Smooth muscle cell (in vitro differentiated cells): Measurements from ENCODE around the gene ALKBH6. TPM values are rescaled to one million over a fixed set of nuclear protein-coding genes. Genes with fewer than 3 reads are reported as not detected.

Experiments
- DNase-seq: peaks from one replicate; lab custom pipeline; 2025; ENCODE audit not compliant: unreplicated experiment; lab: John Stamatoyannopoulos, UW
- H2AFZ ChIP-seq: fragments of 200-600 bp; sonication (generic); 2 replicates; pipeline ENCODE4 v1.6.0; 2016; ENCODE audit warnings: antibody characterized with exemption, low read depth, mild to moderate bottlenecking
- H3F3A ChIP-seq: fragments of 200-600 bp; sonication (generic); 2 replicates; pipeline ENCODE4 v1.6.0; 2017; ENCODE audit warnings: antibody characterized with exemption, low read depth
- H3K27ac ChIP-seq: fragments of 200-600 bp; sonication (generic); 2 replicates; pipeline ENCODE4 v1.5.1; 2016; ENCODE audit warnings: low read depth, mild to moderate bottlenecking
- H3K27me3 ChIP-seq: fragments of 200-600 bp; sonication (generic); 2 replicates; pipeline ENCODE4 v1.6.1; 2016; ENCODE audit warnings: low read depth, mild to moderate bottlenecking
- H3K36me3 ChIP-seq: fragments of 200-600 bp; sonication (generic); 2 replicates; pipeline ENCODE4 v1.5.1; 2016; ENCODE audit warnings: low read depth
- H3K4me1 ChIP-seq: fragments of 200-600 bp; sonication (generic); 2 replicates; pipeline ENCODE4 v1.5.1; 2016; ENCODE audit warnings: low read depth
- H3K4me2 ChIP-seq: fragments of 200-600 bp; sonication (generic); 2 replicates; pipeline ENCODE4 v1.6.0; 2016; ENCODE audit warnings: mild to moderate bottlenecking
- H3K4me3 ChIP-seq: fragments of 200-600 bp; sonication (generic); 2 replicates; pipeline ENCODE4 v1.5.1; 2016; ENCODE audit warnings: mild to moderate bottlenecking
- H3K79me2 ChIP-seq: fragments of 200-600 bp; sonication (generic); 2 replicates; pipeline ENCODE4 v1.6.0; 2016; ENCODE audit warnings: low read depth, mild to moderate bottlenecking
- H3K9ac ChIP-seq: fragments of 200-600 bp; sonication (generic); 2 replicates; pipeline ENCODE4 v1.6.0; 2016; ENCODE audit warnings: low read depth
- H3K9me3 ChIP-seq: fragments of 200-600 bp; sonication (generic); replicated peaks from 2 replicates; pipeline ENCODE4 v1.5.1; 2016; ENCODE audit warnings: low read depth
- H4K20me1 ChIP-seq: fragments of 200-600 bp; sonication (generic); 2 replicates; pipeline ENCODE4 v1.6.0; 2016; ENCODE audit warnings: low read depth
- WGBS: methylation state at CpG from one replicate; pipeline ENCODE4 v1.1.7; 2016; ENCODE audit warnings: low lambda C conversion rate; 5-methylcytosine and 5-hydroxymethylcytosine counted together
- polyA plus RNA-seq: library from polyadenylated mRNA; unstranded; fragments of >200 nt; fragmentation: Nextera tagmentation; extraction: Ambion mirVana; gene quantifications from 2 replicates; pipeline ENCODE4 v1.2.1, GENCODE V29; 2016
- total RNA-seq: library from RNA; depleted of rRNA; stranded (reverse); fragments of >200 nt; gene quantifications from 2 replicates; pipeline ENCODE4 v1.2.3, GENCODE V29; 2014
- TF ChIP-seq, protein P1 (sequence below): fragments of 200-600 bp; sonication (generic); IDR thresholded peaks from 2 replicates; pipeline ENCODE4 v1.5.1; 2017; ENCODE audit warnings: borderline replicate concordance, mild to moderate bottlenecking, antibody characterized with exemption; ENCODE audit not compliant: insufficient read depth, poor library complexity, severe bottlenecking

Gene ALKBH6
- total and polyA plus RNA-seq, 2 experiments from 2014 or later = 26.2 to 36.1 TPM

DNA sequence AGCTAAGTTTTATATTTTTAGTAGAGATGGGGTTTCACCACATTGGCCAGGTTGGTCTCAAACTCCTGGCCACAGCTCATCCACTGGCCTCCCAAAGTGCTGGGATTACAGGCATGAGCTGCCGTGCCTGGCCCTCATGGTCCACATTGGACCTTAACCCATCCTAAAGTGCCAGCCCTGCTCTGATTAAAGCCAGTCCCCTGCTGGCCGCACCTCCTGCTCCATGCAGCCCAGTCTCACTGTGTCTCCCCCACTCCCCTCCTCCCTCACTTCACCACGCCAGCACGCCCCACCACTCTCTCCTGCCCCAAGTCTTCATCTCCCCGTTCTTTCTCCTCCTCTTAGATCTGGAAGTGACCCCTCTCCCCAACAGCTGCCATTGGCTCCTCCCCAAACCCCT, 35.7 kb downstream of the ALKBH6 start:
- Histone ChIP-seq H3K4me1 (no peaks in the 10 kb centered on the region), H3K36me3 (no peaks in the 10 kb centered on the region), H3K27ac (no peak overlapping the region), H3K4me3 (no peak overlapping the region), H3F3A (no peaks in the 10 kb centered on the region), H3K4me2 (no peak overlapping the region), H4K20me1 (no peaks in the 10 kb centered on the region), H3K9ac (no peak overlapping the region), H3K9me3 (no peaks in the 10 kb centered on the region), H3K79me2 (no peaks in the 10 kb centered on the region), H2AFZ (no peak overlapping the region), H3K27me3 (peaks cover 6% of the 10 kb centered on the region)
- DNase-seq = no peak
- 77% methylated on average over 5 of the region's 5 CpGs for WGBS
- TF ChIP-seq, protein P1, sequence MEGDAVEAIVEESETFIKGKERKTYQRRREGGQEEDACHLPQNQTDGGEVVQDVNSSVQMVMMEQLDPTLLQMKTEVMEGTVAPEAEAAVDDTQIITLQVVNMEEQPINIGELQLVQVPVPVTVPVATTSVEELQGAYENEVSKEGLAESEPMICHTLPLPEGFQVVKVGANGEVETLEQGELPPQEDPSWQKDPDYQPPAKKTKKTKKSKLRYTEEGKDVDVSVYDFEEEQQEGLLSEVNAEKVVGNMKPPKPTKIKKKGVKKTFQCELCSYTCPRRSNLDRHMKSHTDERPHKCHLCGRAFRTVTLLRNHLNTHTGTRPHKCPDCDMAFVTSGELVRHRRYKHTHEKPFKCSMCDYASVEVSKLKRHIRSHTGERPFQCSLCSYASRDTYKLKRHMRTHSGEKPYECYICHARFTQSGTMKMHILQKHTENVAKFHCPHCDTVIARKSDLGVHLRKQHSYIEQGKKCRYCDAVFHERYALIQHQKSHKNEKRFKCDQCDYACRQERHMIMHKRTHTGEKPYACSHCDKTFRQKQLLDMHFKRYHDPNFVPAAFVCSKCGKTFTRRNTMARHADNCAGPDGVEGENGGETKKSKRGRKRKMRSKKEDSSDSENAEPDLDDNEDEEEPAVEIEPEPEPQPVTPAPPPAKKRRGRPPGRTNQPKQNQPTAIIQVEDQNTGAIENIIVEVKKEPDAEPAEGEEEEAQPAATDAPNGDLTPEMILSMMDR = no peak

DNA sequence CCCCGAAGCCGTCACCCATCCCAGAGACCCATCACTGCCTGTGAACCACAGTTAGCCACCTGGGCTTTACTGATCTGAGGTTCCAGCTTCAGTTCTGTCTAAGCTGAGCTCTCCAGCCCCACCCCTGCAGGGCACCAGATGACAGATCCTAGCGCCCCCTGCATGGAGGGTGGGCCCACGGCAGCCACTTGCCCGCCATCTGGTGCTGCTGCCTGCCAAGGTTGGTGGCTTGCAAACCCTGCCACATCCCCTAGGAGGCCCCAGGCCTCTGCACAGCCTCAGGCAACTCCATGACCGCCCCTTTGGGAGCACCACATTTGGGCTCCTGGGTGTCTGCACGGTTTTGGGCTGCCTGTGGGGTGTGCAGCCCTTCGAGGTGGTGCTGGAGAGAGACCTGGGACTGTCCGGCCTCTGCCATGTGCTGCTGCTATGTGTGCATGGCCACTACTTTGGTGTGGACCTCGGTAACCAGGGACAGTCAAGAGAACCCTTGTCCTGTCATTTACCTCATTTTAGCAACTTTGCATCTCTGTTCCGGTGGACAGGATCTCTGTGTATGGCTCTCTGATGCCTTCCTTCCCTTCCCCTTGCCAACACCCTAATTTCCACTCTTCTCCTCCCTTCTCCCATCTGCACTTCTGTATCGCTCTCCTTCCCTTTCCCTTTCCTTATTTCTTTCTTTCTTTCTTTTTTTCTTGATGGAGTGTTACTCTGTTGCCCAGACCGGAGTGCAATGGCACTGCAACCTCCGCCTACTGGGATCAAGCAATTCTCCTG, 36.4 kb downstream of the ALKBH6 start:
- H3K9ac ChIP-seq = no peak overlapping the region
- no peaks in the 10 kb centered on the region for H3F3A ChIP-seq
- H3K36me3 ChIP-seq = no peaks in the 10 kb centered on the region
- no peak overlapping the region for H3K4me2 ChIP-seq
- DNase-seq = no peak
- WGBS = 59% methylated on average over 14 of the region's 14 CpGs
- no peak overlapping the region for H2AFZ ChIP-seq
- H3K79me2 ChIP-seq = no peaks in the 10 kb centered on the region
- H3K4me3 ChIP-seq = no peak overlapping the region
- no peaks in the 10 kb centered on the region for H3K9me3 ChIP-seq
- no peaks in the 10 kb centered on the region for H4K20me1 ChIP-seq
- H3K27me3 ChIP-seq = peaks cover 6% of the 10 kb centered on the region
- H3K27ac ChIP-seq = no peak overlapping the region
- TF ChIP-seq, protein P1 = no peak
- H3K4me1 ChIP-seq = no peaks in the 10 kb centered on the region

DNA sequence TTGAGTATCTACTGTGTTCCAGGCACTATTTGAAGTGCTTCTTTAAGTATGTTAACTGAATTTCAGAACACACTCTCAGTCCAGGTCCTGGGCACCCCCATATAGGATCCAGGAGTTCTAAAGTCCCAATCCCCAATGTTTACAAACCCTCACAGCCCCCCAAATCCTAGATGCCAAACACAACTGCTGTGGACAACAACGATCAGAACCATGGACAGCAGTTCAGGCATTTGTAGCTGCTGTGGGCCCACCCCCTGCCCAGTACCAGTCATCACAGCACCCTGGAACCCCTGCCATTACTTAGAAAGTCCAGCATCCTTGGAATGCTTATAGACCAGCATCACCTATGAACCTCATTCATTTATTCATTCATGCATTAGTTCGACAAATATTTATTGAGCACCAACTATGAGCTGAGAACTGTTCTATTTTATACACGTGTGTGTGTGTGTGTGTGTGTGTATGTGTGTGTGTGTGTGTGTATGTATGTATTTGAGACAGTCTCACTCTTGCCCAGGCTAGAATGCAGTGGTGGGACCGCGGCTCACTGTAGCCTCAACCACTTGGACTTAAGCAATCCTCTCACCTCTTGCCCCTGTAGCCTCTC, 38.3 kb downstream of the ALKBH6 start:
- Histone ChIP-seq H3K79me2 (no peaks in the 10 kb centered on the region), H3K4me3 (no peak overlapping the region), H4K20me1 (no peaks in the 10 kb centered on the region), H3K9me3 (no peaks in the 10 kb centered on the region), H3K4me1 (no peaks in the 10 kb centered on the region), H3K27ac (no peak overlapping the region), H3K36me3 (no peaks in the 10 kb centered on the region), H3K4me2 (no peak overlapping the region), H3K27me3 (peaks cover 6% of the 10 kb centered on the region), H3K9ac (no peak overlapping the region), H2AFZ (no peak overlapping the region), H3F3A (no peaks in the 10 kb centered on the region)
- DNase-seq = no peak
- TF ChIP-seq, protein P1 = no peak
- WGBS = 66% methylated on average over 5 of the region's 5 CpGs

DNA sequence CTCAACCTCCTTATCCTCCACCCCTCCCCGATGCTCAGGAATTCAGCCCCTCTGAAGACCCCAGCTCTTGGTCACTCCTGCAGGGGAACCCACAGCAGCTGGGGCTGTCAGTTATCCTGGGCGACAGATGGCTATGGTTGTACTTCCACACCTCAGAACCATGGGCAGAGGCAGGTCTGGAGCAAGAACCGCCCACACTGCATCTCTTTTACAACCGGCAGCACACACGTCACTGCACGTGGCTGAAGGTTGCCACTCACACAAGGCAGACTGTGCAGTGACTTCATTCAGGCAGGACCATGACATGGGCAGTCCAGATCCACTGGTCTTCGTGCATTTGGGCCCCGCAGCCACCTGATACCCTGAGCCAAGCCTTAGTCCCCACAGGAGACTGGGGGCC, 40.5 kb downstream of the ALKBH6 start:
- DNase-seq = no peak
- no peak overlapping the region for H2AFZ ChIP-seq
- WGBS = 44% methylated on average over 8 of the region's 8 CpGs

More for the DNA sequence above, 40.5 kb downstream of the ALKBH6 start:
- no peaks in the 10 kb centered on the region for H3K9me3 ChIP-seq
- H3K27me3 ChIP-seq = peaks cover 6% of the 10 kb centered on the region
- no peaks in the 10 kb centered on the region for H3K36me3 ChIP-seq
- H3K4me1 ChIP-seq = no peaks in the 10 kb centered on the region
- TF ChIP-seq, protein P1 = no peak
- H3K4me2 ChIP-seq = no peak overlapping the region
- no peak overlapping the region for H3K9ac ChIP-seq
- no peaks in the 10 kb centered on the region for H4K20me1 ChIP-seq
- H3K27ac ChIP-seq = no peak overlapping the region
- H3F3A ChIP-seq = no peaks in the 10 kb centered on the region
- H3K4me3 ChIP-seq = no peak overlapping the region
- H3K79me2 ChIP-seq = no peaks in the 10 kb centered on the region
